Measurements from ENCODE around the gene PAQR7. TPM values are rescaled to one million over a fixed set of nuclear protein-coding genes. Genes with fewer than 3 reads are reported as not detected.

The PAQR7 gene
- total RNA-seq, 1 experiment from 2014 or later: 6.7 TPM

DNA sequence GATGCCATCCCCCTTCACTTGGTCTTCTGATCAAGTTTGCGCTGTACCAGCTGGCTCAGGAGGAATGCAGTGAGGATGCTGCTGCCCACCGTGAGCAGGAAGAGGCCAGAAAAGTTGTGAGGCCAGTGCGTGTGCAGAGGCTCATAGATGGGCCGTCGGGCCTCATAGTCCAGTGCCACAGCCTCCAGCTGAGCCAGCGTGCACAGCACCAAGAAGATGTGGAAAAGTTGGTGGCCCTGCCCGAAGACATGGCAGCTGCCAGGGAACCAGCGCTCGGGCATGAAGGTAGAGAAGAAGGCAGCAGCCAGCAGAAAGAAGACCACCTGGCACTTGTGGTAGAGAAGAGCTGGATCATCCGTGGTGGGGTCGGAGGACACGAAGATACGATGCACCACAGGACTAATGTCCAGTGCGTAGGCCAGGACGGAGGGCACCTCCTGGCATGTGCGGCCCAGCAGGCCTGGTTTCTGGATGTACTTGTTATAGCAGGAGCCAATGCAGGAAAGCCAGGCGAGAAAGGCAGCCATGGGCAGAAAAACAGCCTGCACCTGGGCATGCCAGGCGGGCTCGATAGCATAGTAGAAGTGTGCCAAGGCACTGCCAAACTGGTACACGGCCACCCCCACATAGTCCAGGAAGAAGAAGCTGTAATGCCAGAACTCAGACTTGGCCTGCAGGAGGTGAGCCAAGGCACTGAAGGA lies 12.6 kb downstream of the PAQR7 start (continued):
- TF ChIP-seq, protein P1, sequence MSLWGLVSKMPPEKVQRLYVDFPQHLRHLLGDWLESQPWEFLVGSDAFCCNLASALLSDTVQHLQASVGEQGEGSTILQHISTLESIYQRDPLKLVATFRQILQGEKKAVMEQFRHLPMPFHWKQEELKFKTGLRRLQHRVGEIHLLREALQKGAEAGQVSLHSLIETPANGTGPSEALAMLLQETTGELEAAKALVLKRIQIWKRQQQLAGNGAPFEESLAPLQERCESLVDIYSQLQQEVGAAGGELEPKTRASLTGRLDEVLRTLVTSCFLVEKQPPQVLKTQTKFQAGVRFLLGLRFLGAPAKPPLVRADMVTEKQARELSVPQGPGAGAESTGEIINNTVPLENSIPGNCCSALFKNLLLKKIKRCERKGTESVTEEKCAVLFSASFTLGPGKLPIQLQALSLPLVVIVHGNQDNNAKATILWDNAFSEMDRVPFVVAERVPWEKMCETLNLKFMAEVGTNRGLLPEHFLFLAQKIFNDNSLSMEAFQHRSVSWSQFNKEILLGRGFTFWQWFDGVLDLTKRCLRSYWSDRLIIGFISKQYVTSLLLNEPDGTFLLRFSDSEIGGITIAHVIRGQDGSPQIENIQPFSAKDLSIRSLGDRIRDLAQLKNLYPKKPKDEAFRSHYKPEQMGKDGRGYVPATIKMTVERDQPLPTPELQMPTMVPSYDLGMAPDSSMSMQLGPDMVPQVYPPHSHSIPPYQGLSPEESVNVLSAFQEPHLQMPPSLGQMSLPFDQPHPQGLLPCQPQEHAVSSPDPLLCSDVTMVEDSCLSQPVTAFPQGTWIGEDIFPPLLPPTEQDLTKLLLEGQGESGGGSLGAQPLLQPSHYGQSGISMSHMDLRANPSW (CRISPR knock-in tag; conservative IDR thresholded peaks at IDR 0.05; ENCODE audit: low read depth): no peak

DNA sequence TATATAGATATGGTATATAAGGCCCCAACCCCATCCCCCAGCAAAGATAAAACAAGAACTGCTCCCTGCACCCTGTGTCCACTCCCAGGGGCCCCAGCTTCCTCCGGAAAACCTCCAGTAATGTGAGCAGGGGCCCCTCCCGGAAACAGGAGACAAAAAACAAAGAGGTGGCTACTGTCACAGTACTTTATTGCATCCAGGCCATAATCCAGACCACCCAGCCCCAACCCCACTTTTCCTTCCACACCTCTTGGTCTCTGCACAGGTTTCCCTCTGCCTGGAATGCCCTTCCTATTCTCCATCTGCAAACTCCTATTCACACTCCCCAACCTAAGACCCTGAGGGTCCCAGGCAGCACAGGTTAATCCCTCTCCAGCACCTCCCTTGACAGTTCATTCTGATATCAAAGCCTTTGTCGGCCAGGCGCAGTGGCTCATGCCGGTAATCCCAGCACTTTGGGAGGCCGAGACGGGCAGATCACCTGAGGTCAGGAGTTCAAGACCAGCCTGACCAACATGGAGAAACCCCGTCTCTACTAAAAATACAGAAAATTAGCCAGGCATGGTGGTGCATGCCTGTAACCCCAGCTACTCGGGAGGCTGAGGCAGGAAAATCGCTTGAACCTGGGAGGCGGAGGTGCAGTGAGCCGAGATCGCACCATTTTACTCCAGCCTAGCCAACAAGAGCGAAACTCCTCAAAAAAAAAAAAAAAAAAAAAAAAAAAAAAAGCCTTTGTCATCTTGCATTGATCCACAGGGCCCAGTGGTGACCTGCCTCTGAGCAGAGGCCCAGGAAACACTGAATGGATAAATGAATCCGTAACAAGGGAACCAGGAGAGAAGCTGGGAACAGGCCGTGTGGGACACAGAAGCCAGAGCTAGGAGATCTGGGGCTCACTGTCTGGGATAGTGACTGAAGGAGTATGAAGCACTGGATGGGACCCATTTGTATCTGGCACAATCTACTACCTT lies 13.9 kb downstream of the PAQR7 start:
- no peak for ATAC-seq
- POLR2A ChIA-PET: interaction anchor here (1.0 kb wide), 1 partner anchor 13 kb away, joined by 5 read pairs; no protein-coding TSS in a partner anchor
- Mint-ChIP-seq H3K36me3 (peaks cover 6% of the 10 kb centered on the region; the same call in 1 of the 2 replicates), H3K27me3 (ENCODE audit: low read depth) (no peaks in the 10 kb centered on the region), H3K4me3 (no peak overlapping the region), H3K27ac (no peak overlapping the region; the same call in 1 of the 2 replicates), H3K4me1 (peaks cover 13% of the 10 kb centered on the region), H3K9me3 (no peaks in the 10 kb centered on the region)
- CTCF ChIA-PET: interaction anchor here (0.6 to 1.3 kb wide), 2 partner anchors 34 to 356 kb away, joined by 3 to 9 read pairs; no protein-coding TSS in a partner anchor
- no peak for DNase-seq (ENCODE audit: low spot score)
- TF ChIP-seq, protein P2, sequence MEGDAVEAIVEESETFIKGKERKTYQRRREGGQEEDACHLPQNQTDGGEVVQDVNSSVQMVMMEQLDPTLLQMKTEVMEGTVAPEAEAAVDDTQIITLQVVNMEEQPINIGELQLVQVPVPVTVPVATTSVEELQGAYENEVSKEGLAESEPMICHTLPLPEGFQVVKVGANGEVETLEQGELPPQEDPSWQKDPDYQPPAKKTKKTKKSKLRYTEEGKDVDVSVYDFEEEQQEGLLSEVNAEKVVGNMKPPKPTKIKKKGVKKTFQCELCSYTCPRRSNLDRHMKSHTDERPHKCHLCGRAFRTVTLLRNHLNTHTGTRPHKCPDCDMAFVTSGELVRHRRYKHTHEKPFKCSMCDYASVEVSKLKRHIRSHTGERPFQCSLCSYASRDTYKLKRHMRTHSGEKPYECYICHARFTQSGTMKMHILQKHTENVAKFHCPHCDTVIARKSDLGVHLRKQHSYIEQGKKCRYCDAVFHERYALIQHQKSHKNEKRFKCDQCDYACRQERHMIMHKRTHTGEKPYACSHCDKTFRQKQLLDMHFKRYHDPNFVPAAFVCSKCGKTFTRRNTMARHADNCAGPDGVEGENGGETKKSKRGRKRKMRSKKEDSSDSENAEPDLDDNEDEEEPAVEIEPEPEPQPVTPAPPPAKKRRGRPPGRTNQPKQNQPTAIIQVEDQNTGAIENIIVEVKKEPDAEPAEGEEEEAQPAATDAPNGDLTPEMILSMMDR (IDR thresholded peaks at IDR 0.05): no peak
- TF ChIP-seq ZNF138 (CRISPR knock-in tag; conservative IDR thresholded peaks at IDR 0.05) (no peak), ZNF416 (CRISPR knock-in tag; IDR thresholded peaks at IDR 0.05) (no peak), CBFB (CRISPR knock-in tag; IDR thresholded peaks at IDR 0.05; ENCODE audit: low read depth) (no peak), PRRX2 (CRISPR knock-in tag; IDR thresholded peaks at IDR 0.05) (no peak), SMAD3 (CRISPR knock-in tag; IDR thresholded peaks at IDR 0.05; ENCODE audit: borderline replicate concordance) (no peak), HMGA2 (CRISPR knock-in tag; IDR thresholded peaks at IDR 0.05) (no peak)
- TF ChIP-seq, protein P3, sequence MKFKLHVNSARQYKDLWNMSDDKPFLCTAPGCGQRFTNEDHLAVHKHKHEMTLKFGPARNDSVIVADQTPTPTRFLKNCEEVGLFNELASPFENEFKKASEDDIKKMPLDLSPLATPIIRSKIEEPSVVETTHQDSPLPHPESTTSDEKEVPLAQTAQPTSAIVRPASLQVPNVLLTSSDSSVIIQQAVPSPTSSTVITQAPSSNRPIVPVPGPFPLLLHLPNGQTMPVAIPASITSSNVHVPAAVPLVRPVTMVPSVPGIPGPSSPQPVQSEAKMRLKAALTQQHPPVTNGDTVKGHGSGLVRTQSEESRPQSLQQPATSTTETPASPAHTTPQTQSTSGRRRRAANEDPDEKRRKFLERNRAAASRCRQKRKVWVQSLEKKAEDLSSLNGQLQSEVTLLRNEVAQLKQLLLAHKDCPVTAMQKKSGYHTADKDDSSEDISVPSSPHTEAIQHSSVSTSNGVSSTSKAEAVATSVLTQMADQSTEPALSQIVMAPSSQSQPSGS (CRISPR knock-in tag; IDR thresholded peaks at IDR 0.05; ENCODE audit: borderline replicate concordance, low read depth): no peak
- TF ChIP-seq, protein P4, sequence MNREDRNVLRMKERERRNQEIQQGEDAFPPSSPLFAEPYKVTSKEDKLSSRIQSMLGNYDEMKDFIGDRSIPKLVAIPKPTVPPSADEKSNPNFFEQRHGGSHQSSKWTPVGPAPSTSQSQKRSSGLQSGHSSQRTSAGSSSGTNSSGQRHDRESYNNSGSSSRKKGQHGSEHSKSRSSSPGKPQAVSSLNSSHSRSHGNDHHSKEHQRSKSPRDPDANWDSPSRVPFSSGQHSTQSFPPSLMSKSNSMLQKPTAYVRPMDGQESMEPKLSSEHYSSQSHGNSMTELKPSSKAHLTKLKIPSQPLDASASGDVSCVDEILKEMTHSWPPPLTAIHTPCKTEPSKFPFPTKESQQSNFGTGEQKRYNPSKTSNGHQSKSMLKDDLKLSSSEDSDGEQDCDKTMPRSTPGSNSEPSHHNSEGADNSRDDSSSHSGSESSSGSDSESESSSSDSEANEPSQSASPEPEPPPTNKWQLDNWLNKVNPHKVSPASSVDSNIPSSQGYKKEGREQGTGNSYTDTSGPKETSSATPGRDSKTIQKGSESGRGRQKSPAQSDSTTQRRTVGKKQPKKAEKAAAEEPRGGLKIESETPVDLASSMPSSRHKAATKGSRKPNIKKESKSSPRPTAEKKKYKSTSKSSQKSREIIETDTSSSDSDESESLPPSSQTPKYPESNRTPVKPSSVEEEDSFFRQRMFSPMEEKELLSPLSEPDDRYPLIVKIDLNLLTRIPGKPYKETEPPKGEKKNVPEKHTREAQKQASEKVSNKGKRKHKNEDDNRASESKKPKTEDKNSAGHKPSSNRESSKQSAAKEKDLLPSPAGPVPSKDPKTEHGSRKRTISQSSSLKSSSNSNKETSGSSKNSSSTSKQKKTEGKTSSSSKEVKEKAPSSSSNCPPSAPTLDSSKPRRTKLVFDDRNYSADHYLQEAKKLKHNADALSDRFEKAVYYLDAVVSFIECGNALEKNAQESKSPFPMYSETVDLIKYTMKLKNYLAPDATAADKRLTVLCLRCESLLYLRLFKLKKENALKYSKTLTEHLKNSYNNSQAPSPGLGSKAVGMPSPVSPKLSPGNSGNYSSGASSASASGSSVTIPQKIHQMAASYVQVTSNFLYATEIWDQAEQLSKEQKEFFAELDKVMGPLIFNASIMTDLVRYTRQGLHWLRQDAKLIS (CRISPR knock-in tag; IDR thresholded peaks at IDR 0.05; ENCODE audit: borderline replicate concordance): no peak
- TF ChIP-seq, protein P5, sequence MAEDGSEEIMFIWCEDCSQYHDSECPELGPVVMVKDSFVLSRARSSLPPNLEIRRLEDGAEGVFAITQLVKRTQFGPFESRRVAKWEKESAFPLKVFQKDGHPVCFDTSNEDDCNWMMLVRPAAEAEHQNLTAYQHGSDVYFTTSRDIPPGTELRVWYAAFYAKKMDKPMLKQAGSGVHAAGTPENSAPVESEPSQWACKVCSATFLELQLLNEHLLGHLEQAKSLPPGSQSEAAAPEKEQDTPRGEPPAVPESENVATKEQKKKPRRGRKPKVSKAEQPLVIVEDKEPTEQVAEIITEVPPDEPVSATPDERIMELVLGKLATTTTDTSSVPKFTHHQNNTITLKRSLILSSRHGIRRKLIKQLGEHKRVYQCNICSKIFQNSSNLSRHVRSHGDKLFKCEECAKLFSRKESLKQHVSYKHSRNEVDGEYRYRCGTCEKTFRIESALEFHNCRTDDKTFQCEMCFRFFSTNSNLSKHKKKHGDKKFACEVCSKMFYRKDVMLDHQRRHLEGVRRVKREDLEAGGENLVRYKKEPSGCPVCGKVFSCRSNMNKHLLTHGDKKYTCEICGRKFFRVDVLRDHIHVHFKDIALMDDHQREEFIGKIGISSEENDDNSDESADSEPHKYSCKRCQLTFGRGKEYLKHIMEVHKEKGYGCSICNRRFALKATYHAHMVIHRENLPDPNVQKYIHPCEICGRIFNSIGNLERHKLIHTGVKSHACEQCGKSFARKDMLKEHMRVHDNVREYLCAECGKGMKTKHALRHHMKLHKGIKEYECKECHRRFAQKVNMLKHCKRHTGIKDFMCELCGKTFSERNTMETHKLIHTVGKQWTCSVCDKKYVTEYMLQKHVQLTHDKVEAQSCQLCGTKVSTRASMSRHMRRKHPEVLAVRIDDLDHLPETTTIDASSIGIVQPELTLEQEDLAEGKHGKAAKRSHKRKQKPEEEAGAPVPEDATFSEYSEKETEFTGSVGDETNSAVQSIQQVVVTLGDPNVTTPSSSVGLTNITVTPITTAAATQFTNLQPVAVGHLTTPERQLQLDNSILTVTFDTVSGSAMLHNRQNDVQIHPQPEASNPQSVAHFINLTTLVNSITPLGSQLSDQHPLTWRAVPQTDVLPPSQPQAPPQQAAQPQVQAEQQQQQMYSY (CRISPR knock-in tag; IDR thresholded peaks at IDR 0.05): no peak
- TF ChIP-seq, protein P6, sequence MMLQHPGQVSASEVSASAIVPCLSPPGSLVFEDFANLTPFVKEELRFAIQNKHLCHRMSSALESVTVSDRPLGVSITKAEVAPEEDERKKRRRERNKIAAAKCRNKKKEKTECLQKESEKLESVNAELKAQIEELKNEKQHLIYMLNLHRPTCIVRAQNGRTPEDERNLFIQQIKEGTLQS (CRISPR knock-in tag; conservative IDR thresholded peaks at IDR 0.05): no peak
- TF ChIP-seq, protein P7, sequence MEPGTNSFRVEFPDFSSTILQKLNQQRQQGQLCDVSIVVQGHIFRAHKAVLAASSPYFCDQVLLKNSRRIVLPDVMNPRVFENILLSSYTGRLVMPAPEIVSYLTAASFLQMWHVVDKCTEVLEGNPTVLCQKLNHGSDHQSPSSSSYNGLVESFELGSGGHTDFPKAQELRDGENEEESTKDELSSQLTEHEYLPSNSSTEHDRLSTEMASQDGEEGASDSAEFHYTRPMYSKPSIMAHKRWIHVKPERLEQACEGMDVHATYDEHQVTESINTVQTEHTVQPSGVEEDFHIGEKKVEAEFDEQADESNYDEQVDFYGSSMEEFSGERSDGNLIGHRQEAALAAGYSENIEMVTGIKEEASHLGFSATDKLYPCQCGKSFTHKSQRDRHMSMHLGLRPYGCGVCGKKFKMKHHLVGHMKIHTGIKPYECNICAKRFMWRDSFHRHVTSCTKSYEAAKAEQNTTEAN (CRISPR knock-in tag; IDR thresholded peaks at IDR 0.05): no peak
- TF ChIP-seq, protein P8, sequence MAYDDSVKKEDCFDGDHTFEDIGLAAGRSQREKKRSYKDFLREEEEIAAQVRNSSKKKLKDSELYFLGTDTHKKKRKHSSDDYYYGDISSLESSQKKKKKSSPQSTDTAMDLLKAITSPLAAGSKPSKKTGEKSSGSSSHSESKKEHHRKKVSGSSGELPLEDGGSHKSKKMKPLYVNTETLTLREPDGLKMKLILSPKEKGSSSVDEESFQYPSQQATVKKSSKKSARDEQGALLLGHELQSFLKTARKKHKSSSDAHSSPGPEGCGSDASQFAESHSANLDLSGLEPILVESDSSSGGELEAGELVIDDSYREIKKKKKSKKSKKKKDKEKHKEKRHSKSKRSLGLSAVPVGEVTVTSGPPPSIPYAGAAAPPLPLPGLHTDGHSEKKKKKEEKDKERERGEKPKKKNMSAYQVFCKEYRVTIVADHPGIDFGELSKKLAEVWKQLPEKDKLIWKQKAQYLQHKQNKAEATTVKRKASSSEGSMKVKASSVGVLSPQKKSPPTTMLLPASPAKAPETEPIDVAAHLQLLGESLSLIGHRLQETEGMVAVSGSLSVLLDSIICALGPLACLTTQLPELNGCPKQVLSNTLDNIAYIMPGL (CRISPR knock-in tag; IDR thresholded peaks at IDR 0.05): no peak

All from WTC11 (cell line).